Measurements from ENCODE around the gene KCNE1.

- TF ChIP-seq CTCF (conservative IDR thresholded peaks at IDR 0.05; ENCODE audit: low read length), result no peak
- TF ChIP-seq EZH2phosphoT487 (IDR thresholded peaks at IDR 0.05; ENCODE audit: borderline replicate concordance), result no peak
Measured at GRCh38 chr21:34536820-34537219, 24.8 kb upstream of the KCNE1 start.
